Omental fat pad (tissue), 4 donors: ENCODE data around the gene LCN12. TPM values are rescaled to one million over a fixed set of nuclear protein-coding genes. Genes with fewer than 3 reads are reported as not detected.

Source experiments
- ATAC-seq: fragments of 150-250 bp; one replicate; pipeline ENCODE4 v1.9.1; 2016; ENCODE audit warnings: mild to moderate bottlenecking, moderate library complexity; ENCODE audit not compliant: low FRiP score
- DNase-seq: peaks from one replicate; pipeline ENCODE4 v3.0.0-alpha.2; 2019; ENCODE audit warnings: low spot score
- total RNA-seq, 4 donors: library from RNA; depleted of rRNA; stranded (reverse); fragments of >200 nt; gene quantifications; one replicate each; pipeline ENCODE4 v1.1.0, GENCODE V29; 2016
- TF ChIP-seq, protein P1 (sequence below), 3 donors: fragments of 450-650 bp; IDR thresholded peaks; one replicate each; pipeline ENCODE4 v1.5.1; 2016 to 2017; ENCODE audit warnings: antibody characterized with exemption in 3 of 3, mild to moderate bottlenecking in 3 of 3, moderate library complexity in 2 of 3

Gene LCN12
- total RNA-seq, 4 donors from 2014 or later, result 0.46 TPM; not detected in 3

DNA sequence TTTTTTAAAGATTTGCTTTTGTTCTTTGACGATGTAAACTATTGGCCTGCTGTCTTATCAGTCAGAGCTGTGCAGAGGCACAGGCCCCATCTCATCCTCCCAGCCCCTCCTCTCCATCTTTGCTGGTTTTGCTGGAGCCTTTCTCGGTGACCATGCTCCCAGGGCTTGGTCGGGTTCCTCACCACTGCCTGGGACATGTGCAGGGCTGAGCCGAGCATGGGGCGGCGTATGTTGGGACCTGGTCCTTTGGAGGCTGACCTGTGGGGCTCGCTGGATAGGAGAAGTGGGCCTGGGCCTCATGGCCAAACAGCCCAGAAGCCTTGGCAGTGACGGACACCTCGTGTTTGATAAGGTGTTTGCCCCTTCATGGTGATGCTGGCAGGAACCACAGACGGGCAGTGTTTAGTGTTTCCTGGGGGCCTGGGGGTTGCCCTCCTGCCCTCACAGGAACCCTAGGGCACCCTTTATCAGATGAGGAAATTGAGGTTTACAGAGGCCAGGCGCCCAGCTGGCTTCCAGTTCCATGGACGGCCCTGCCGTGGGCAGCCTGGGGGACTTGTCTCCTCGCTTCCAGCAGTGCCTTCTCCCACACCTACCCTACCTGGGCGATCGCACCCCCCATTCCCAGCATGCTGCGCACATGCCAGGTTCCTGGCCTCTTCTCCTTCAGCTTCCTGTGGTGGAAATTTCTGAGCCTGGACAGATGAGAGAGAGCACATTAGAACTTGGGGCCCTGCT lies 38.2 kb upstream of the LCN12 start:
- ATAC-seq (no peak), DNase-seq (no peak)
- TF ChIP-seq, protein P1, sequence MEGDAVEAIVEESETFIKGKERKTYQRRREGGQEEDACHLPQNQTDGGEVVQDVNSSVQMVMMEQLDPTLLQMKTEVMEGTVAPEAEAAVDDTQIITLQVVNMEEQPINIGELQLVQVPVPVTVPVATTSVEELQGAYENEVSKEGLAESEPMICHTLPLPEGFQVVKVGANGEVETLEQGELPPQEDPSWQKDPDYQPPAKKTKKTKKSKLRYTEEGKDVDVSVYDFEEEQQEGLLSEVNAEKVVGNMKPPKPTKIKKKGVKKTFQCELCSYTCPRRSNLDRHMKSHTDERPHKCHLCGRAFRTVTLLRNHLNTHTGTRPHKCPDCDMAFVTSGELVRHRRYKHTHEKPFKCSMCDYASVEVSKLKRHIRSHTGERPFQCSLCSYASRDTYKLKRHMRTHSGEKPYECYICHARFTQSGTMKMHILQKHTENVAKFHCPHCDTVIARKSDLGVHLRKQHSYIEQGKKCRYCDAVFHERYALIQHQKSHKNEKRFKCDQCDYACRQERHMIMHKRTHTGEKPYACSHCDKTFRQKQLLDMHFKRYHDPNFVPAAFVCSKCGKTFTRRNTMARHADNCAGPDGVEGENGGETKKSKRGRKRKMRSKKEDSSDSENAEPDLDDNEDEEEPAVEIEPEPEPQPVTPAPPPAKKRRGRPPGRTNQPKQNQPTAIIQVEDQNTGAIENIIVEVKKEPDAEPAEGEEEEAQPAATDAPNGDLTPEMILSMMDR (IDR thresholded peaks at IDR 0.05), result no peak

DNA sequence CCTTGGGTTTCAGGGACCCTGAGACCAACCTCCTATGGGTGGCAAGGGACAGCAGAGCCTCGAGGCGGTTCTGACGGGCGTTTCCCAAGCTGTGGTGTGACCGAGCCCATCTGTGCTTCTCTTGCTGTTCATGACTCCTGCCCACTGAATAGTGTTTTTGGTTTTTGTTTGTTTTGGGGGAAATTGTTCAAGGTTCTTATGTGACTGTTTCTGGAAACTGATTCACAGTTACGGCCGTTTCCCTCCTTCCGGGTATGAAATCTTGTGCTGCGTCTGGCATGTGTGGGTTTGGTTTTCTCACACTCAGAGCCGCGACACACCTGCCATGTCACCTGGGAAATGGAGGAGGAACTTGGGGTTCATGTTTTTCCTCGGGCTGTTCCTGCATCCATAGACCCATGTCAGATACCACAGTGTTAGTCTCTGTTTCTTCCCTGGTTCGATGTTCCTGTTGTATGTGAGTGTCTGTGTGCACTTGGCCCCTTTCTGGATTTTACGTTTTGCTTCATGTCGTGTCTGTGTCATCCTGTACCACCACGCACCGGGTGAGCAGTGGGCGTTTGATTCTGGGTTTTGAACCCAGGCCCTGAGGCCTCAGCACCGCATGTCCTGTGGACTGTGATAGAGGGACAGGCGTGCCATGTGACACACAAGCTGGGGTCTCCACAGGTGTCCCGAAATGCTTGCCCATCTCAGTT lies 36.3 kb upstream of the LCN12 start:
- no peak for DNase-seq
- TF ChIP-seq, protein P1 (IDR thresholded peaks at IDR 0.05), result no peak
- ATAC-seq, result no peak

DNA sequence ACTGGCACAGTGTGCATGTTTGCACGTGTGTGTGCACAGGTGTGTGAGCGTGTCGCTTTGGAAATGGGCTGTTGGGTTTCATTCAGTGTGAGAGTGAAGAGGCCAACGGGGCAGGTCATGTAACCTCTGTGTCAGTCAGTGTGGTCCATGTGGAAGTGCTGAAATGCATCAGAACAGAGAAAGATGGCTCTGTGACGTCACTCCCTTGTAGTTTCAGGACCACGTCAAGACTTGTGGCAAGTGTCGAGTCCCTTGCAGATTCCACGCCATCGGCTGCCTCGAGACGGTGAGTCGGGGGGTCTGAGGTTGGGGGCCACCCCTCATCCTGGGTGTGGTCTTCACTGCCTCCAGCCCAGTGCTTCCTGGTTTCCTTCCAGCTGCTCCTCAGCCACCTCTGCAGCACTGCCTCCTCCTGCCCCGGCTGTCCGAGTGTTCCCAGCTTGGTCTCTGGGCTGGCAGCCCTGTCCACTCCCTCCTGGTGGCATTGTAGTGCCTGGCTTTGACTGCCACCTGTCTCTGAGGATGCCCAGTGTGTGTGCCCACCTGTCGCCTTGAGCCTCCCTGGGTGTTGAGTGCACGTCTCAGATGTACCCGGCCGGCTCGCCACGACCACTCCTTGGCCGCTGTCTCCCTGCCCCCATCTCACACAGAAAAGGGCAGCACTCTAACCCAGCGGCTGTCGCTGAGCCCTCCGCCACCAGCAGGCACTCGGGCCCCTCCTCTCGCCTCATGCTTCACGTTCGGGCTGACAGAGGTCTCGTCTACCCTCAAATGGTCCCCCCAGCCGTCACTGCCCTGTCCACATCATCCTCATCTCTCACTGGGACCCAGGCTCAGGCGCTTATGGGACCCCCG lies 35.5 kb upstream of the LCN12 start:
- no peak for DNase-seq
- TF ChIP-seq, protein P1 (IDR thresholded peaks at IDR 0.05), result no peak
- ATAC-seq, result no peak

DNA sequence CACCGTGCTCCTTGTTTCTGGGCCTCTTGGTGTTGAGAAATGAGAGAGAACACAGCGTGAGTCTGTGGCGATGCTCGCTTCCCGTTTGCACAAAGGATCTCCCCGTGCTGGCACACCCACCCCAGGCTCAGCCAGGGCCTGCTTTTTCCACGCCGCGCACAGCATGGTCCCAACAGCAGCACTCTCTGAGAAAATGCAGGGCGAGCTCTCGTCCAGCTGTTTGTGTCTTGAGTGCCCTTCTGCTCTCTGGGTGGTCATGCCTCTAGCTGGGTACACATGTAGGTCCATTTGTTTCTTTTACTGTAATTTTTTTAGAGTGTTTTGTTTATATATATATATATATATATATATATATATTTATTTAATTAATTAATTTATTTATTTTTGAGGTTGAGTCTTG lies 34.2 kb upstream of the LCN12 start:
- ATAC-seq (no peak), DNase-seq (no peak)
- TF ChIP-seq, protein P1 (IDR thresholded peaks at IDR 0.05), result no peak

DNA sequence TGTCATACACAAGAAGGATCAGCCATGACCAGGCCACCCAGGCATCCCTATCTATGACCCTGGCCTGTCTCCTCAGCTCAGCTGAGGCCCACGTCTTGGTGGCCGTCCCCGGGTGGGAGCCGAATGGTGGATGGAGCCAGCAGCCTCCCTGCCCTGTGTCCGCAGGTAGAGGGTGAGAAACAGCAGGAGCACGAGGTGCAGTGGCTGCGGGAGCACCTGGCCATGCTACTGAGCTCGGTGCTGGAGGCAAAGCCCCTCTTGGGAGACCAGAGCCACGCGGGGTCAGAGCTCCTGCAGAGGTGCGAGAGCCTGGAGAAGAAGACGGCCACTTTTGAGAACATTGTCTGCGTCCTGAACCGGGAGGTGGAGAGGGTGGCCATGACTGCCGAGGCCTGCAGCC lies 32.0 kb upstream of the LCN12 start:
- ATAC-seq (no peak), DNase-seq (no peak)
- TF ChIP-seq, protein P1 (IDR thresholded peaks at IDR 0.05), result no peak

DNA sequence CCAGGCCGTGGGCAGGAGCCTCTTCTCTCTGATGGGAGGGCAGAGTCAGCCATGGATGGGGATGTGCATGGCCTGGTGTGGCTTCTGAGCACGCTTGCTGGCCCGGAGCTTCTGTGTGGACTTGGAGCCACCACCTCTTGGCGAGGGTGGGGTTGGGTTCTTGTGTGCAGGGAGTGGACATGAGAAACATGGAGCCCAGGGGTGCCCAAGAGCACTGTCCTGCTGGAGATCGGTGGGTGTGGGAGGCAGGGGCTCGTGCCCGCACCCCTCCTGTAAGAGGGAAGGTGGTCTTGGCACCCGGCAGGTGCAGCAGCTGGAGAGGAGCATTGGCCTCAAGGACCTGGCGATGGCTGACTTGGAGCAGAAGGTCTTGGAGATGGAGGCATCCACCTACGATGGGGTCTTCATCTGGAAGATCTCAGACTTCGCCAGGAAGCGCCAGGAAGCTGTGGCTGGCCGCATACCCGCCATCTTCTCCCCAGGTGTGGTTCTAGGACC lies 31.3 kb upstream of the LCN12 start:
- TF ChIP-seq, protein P1 (IDR thresholded peaks at IDR 0.05), result no peak
- DNase-seq, result no peak
- ATAC-seq, result no peak
